ENCODE results near the gene CREB5. TPM values are rescaled to one million over a fixed set of nuclear protein-coding genes. Genes with fewer than 3 reads are reported as not detected.

The CREB5 gene
- total RNA-seq, 1 experiment from 2014 or later, result 0.49 TPM

DNA sequence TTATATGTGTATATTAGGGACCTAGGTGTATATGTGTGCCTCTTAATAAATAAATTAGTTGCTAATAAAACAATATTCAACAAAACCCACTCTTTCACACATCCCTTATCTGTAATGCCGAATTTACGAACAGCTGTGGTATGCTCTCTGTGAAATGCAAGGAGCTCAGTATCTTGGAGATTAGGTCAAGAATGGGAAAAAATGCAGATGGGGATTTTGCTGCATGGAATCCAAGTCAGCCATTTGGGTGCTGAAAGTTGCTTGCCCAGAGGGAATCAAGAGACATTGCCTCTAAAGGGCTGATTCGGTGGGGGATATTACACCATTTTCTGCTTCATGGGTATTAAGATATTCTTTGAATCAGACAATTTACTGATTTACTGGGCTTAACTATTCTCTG lies 93.5 kb downstream of the CREB5 start:
- no peak for TF ChIP-seq EZH2 (IDR thresholded peaks at IDR 0.05)
- TF ChIP-seq EZH2phosphoT487 (IDR thresholded peaks at IDR 0.05; ENCODE audit: borderline replicate concordance), result no peak
- TF ChIP-seq SIN3A (IDR thresholded peaks at IDR 0.05; ENCODE audit: low read depth), result no peak
- TF ChIP-seq SP1 (IDR thresholded peaks at IDR 0.05; ENCODE audit: low read depth), result no peak
- TF ChIP-seq ELF1 (IDR thresholded peaks at IDR 0.05; ENCODE audit: borderline replicate concordance, low read depth), result no peak
- TF ChIP-seq, protein P1, sequence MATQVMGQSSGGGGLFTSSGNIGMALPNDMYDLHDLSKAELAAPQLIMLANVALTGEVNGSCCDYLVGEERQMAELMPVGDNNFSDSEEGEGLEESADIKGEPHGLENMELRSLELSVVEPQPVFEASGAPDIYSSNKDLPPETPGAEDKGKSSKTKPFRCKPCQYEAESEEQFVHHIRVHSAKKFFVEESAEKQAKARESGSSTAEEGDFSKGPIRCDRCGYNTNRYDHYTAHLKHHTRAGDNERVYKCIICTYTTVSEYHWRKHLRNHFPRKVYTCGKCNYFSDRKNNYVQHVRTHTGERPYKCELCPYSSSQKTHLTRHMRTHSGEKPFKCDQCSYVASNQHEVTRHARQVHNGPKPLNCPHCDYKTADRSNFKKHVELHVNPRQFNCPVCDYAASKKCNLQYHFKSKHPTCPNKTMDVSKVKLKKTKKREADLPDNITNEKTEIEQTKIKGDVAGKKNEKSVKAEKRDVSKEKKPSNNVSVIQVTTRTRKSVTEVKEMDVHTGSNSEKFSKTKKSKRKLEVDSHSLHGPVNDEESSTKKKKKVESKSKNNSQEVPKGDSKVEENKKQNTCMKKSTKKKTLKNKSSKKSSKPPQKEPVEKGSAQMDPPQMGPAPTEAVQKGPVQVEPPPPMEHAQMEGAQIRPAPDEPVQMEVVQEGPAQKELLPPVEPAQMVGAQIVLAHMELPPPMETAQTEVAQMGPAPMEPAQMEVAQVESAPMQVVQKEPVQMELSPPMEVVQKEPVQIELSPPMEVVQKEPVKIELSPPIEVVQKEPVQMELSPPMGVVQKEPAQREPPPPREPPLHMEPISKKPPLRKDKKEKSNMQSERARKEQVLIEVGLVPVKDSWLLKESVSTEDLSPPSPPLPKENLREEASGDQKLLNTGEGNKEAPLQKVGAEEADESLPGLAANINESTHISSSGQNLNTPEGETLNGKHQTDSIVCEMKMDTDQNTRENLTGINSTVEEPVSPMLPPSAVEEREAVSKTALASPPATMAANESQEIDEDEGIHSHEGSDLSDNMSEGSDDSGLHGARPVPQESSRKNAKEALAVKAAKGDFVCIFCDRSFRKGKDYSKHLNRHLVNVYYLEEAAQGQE (IDR thresholded peaks at IDR 0.05; ENCODE audit: low read depth), result no peak
- no peak for TF ChIP-seq POLR2A (IDR thresholded peaks at IDR 0.05; ENCODE audit: borderline replicate concordance, extremely low read depth, insufficient read depth, insufficient read length)
- no peak for TF ChIP-seq SRF (IDR thresholded peaks at IDR 0.05; ENCODE audit: low read depth)
- TF ChIP-seq POLR2AphosphoS5 (IDR thresholded peaks at IDR 0.05; ENCODE audit: low read depth, low read length), result no peak
- no peak for TF ChIP-seq ZFX (IDR thresholded peaks at IDR 0.05)
- TF ChIP-seq TCF7L2 (IDR thresholded peaks at IDR 0.05; ENCODE audit: borderline replicate concordance, extremely low read depth, insufficient read depth, insufficient read length), result no peak
- TF ChIP-seq JUND (IDR thresholded peaks at IDR 0.05), result no peak
- no peak for TF ChIP-seq CBX3 (IDR thresholded peaks at IDR 0.05; ENCODE audit: low read depth)
- no peaks in the 10 kb centered on the region for H3K36me3 ChIP-seq (ENCODE audit: control insufficient read depth in 1 of 2, insufficient read depth in 2 of 2, low read length in 2 of 2)
- H3K4me2 ChIP-seq (ENCODE audit: low read length), result no peak overlapping the region
- H3K9me3 ChIP-seq (ENCODE audit: control insufficient read depth in 1 of 2, insufficient read depth in 1 of 2, low read depth in 1 of 2, low read length in 2 of 2), result no peaks in the 10 kb centered on the region
- ChIA-PET POLR2A (no interaction called here), CTCF (no interaction called here), RAD21 (ENCODE audit: low non-redundant PET in 1 of 2, low total read pairs in 2 of 2, uncharacterized antibody in 2 of 2, unreplicated experiment in 2 of 2) (no interaction called here)
- H3K9me2 ChIP-seq (ENCODE audit: insufficient read depth), result no peaks in the 10 kb centered on the region
- intact Hi-C loops (cut with micrococcal nuclease), result no loop called here
- H3K79me2 ChIP-seq (ENCODE audit: insufficient read depth, low read length), result no peaks in the 10 kb centered on the region
- no peak overlapping the region for H2AFZ ChIP-seq (ENCODE audit: low read depth, low read length, poor library complexity, severe bottlenecking)
- H3K9ac ChIP-seq (ENCODE audit: low read length), result no peak overlapping the region
- no peak overlapping the region for H3K4me3 ChIP-seq (replicated peaks in 1 of 2; ENCODE audit: low read depth in 1 of 2, low read length in 2 of 2)
- DNase-seq (ENCODE audit: low read depth, low spot score) (no peak), ATAC-seq (no peak)
- H3K4me1 ChIP-seq (ENCODE audit: control insufficient read depth in 1 of 2, insufficient read depth in 2 of 2, low read length in 2 of 2), result no peaks in the 10 kb centered on the region
- H3K27me3 ChIP-seq (ENCODE audit: insufficient read depth, low read length), result peaks cover 90% of the 10 kb centered on the region
- BruUV-seq (replicated peaks), result no TSS peak
- no peaks in the 10 kb centered on the region for H4K20me1 ChIP-seq (ENCODE audit: insufficient read depth)
- no peak overlapping the region for H3K27ac ChIP-seq (ENCODE audit: low read depth, low read length)
